Liver (tissue), 2 donors: ENCODE results near the gene MAD2L2.

Source experiments
- CTCF ChIP-seq: fragments of 150-350 bp; IDR thresholded peaks from 2 replicates; pipeline ENCODE4 v1.5.1; 2017; ENCODE audit warnings: improper control_type of control experiment, low read depth, low read length; ENCODE audit not compliant: missing input control
- FOXA1 ChIP-seq: IDR thresholded peaks from 2 replicates; pipeline ENCODE4 v1.6.1; 2016; ENCODE audit warnings: antibody characterized with exemption
- TF ChIP-seq, protein P1 (sequence below): IDR thresholded peaks from 2 replicates; pipeline ENCODE4 v1.6.1; 2016; ENCODE audit warnings: antibody characterized with exemption, mild to moderate bottlenecking
- donor health status: healthy.

DNA sequence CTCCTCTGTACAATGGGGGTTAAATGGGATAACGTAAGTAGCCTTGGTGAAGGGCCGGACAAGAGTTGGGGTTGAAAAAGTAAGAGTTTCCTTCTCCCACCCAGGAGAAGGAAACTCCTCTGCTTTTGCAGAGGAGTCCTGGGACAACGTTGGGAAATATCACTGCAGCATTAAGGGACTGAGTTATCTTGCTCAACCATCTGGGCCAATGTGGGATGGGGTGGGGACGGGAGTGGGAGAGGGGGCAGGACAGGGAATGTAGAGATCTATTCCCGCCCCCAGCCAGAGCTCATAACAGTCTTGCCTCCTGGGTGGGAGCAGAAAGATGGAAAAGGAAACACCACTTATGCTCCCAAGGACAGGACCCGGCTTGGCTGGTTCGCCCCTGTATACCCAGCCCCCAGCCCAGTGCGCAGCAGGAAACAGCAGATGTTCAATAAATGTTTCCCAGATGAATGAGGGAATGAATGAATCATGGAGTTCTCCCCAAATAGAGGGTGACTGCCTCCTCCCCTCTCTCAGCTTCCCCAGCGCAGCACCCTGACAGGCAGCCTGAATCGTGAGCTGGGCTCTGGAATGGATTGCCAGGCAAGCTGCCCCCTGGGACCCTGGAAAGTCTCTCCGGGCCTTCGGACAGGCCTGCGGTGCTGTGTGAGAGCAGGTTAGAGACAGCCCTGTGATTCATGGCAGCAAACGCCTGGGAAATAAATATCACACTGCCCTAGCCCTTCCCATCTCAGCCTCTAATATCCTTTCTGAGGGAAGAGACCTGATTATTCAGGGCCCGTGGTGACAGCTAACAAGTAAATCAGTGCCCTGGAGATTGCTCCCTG, 51.5 kb downstream of the MAD2L2 start:
- TF ChIP-seq FOXA1: no peak
- TF ChIP-seq CTCF: no peak
- TF ChIP-seq, protein P1, sequence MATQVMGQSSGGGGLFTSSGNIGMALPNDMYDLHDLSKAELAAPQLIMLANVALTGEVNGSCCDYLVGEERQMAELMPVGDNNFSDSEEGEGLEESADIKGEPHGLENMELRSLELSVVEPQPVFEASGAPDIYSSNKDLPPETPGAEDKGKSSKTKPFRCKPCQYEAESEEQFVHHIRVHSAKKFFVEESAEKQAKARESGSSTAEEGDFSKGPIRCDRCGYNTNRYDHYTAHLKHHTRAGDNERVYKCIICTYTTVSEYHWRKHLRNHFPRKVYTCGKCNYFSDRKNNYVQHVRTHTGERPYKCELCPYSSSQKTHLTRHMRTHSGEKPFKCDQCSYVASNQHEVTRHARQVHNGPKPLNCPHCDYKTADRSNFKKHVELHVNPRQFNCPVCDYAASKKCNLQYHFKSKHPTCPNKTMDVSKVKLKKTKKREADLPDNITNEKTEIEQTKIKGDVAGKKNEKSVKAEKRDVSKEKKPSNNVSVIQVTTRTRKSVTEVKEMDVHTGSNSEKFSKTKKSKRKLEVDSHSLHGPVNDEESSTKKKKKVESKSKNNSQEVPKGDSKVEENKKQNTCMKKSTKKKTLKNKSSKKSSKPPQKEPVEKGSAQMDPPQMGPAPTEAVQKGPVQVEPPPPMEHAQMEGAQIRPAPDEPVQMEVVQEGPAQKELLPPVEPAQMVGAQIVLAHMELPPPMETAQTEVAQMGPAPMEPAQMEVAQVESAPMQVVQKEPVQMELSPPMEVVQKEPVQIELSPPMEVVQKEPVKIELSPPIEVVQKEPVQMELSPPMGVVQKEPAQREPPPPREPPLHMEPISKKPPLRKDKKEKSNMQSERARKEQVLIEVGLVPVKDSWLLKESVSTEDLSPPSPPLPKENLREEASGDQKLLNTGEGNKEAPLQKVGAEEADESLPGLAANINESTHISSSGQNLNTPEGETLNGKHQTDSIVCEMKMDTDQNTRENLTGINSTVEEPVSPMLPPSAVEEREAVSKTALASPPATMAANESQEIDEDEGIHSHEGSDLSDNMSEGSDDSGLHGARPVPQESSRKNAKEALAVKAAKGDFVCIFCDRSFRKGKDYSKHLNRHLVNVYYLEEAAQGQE: no peak
